RPMI7951 (cell line): ENCODE results near the gene PGAM4. TPM values are rescaled to one million over a fixed set of nuclear protein-coding genes. Genes with fewer than 3 reads are reported as not detected.
A peak's percentile ranks its signal among the peaks of the same experiment; 100 is the strongest.
"Not testable (repeated sequence)": the region's sequence is repeated elsewhere in the genome, so short reads cannot be mapped to it uniquely, and the experiment has no call there.

ENCODE experiments used
- DNase-seq: peaks from one replicate; pipeline ENCODE4 v3.0.0-alpha.2; 2012; ENCODE audit warnings: low read depth
- total RNA-seq: library from RNA; depleted of rRNA; stranded (reverse); fragments of >200 nt; shearing (Covaris generic); gene quantifications from 2 replicates; pipeline ENCODE4 v1.2.3, GENCODE V29; 2014; rRNA removed

Gene PGAM4
- total RNA-seq, result not detected in 2 replicates

DNA sequence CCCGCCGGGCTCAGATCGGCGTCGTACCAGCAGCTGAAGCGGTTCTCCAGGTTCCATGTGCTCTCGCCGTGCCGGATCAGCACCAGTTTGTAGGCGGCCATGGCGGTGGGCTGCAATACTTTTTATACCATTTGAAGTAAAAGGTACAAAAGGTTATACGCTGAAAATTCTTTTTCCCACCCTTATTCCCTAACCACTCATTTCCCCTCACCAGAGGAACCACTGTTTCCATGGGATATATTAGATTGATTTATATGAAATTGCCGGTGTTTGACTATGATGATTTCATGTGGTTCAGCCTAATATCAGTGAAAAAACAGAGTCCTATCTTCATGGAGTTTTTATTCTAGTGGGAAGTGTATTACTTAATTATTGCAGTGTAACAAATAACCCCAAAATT is at the start of gene PGAM4:
TSS of gene PGAM4 (minus strand) at position 101 of the 400 bp plus-strand sequence. CDS start at position 101, 0 bp downstream.
- no peak for DNase-seq

DNA sequence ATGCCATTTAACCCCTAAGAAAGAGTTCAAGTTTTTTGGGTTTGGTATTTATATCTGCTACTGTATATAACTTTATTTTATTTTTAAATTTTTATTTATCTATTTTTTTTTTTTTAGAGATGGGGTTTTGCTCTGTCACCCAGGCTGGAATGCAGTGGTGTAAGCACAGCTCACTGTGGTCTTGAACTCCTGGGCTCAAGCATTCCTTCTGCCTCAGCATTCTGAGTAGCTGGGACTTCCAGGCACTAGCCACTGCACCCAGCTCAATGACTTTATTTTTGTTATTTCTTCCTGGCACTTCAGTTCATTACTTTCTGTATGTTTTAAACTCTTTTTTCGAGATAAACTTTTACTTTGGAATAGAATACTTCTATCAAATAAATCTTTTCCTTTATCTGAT is 42.4 kb upstream of the PGAM4 start:
- no peak for DNase-seq

- no peak for DNase-seq
Observed at GRCh38 chrX:77979870-77980269, 10.4 kb upstream of the PGAM4 start.

- no peak for DNase-seq
Observed at GRCh38 chrX:77977518-77977917, 8.1 kb upstream of the PGAM4 start.

GRCh38 chrX:77977095-77977494 is 7.7 kb upstream of the PGAM4 start:
- no peak for DNase-seq

GRCh38 chrX:77975755-77976154 is 6.3 kb upstream of the PGAM4 start:
- no peak for DNase-seq

- DNase-seq, result no peak
Observed at GRCh38 chrX:77967631-77968030, 1.8 kb downstream of the PGAM4 start.

DNA sequence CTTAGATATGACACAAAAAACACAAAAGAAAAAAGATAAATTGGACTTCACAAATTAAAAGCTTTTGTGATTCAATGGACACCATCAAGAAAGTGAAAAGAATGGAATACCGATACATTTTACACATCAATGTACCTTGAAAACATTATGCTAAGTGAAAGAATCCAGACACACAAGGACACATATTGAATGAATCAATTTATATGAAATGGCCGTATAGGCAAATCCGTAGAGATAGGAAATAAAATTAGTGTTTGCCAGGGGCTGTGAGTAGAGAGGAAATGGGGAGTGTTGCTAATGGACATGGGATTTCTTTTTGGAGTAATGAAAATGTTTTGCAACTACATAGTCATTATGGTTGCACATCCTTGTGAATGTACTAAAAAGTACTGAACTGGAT is 3.1 kb downstream of the PGAM4 start:
- DNase-seq, result no peak

DNA sequence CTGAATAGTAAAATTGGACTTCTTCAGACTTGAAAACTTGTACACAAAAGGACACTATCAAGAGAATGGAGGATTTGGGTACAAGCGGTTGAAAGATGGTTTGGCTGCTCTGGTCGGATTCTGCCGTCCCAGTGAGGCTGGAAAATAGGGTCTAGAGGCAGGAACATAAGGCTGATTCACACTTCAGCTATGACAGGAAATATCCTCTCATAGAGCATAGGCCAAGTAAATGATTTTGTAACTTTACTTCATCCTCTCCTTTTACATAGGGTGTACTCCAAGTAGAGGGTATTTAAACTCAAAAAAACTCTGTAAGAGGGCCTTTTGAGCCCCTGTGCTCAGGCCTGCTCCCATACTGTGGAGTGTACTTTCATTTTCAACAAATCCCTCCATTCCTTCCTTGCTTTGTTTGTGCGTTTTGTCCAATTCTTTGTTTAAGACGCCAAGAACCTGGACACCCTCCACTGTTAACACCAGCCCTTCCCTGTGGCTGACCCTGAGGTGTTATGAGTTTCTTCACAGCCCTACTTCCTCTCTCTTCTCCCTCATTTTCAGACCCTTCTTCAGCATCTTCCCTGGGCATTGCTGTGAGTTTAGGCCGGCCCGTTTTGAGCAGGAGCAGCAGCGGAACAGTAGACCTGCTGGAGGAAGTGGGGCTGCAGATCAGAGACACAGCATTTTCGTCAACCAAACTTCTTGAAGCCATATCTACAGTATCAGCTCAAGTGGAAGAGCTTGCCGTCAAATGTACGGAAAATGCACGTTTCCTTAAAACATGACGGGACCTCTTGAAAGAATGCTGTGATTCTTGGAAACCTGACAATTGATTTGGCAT is 7.2 kb downstream of the PGAM4 start:
- DNase-seq, result peak; percentile 5

- DNase-seq, result no peak
Observed at GRCh38 chrX:77961063-77961462, 8.4 kb downstream of the PGAM4 start.

- DNase-seq, result no peak
Observed at GRCh38 chrX:77960567-77960966, 8.9 kb downstream of the PGAM4 start.

- DNase-seq, result no peak
Observed at GRCh38 chrX:77953708-77954107, 15.7 kb downstream of the PGAM4 start.

GRCh38 chrX:77953302-77953701 is 16.1 kb downstream of the PGAM4 start:
- no peak for DNase-seq

DNA sequence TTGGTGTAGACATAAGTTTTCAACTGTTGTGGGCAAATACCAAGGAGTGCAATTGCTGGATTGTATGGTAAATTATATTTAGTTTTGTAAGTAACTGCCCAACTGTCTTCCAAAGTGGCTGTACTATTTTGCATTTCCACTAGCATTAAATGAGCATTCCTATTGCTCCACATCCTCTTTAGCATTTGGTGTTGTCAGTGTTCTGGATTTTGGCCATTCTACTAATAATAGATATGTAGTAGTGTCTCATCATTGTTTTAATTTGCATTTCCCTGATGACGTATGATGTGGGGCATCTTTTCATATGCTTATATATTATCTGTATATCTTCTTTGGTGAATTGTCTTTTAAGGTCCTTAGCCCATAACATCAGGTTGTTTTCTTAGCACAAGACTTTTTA is 17.3 kb downstream of the PGAM4 start:
- no peak for DNase-seq

- DNase-seq, result no peak
Observed at GRCh38 chrX:77949840-77950239, 19.6 kb downstream of the PGAM4 start.

DNA sequence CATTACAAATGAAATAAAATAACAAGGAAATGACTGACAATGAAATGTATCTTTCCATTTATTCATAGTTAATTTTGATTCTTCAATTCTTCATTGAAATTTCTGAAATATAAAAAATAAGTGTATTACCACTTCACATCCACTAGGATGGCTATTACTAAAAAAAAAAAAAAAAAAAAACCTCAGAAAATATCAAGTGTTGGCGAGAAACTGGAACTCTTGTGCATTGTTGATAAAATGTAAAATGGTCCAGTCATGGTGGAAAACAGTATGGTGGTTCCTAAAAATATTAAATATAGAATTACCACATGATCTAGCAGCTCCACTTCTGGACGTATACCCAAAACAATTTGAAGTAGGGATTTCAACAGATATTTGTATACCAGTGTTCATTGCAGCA is 22.9 kb downstream of the PGAM4 start:
- no peak for DNase-seq

DNA sequence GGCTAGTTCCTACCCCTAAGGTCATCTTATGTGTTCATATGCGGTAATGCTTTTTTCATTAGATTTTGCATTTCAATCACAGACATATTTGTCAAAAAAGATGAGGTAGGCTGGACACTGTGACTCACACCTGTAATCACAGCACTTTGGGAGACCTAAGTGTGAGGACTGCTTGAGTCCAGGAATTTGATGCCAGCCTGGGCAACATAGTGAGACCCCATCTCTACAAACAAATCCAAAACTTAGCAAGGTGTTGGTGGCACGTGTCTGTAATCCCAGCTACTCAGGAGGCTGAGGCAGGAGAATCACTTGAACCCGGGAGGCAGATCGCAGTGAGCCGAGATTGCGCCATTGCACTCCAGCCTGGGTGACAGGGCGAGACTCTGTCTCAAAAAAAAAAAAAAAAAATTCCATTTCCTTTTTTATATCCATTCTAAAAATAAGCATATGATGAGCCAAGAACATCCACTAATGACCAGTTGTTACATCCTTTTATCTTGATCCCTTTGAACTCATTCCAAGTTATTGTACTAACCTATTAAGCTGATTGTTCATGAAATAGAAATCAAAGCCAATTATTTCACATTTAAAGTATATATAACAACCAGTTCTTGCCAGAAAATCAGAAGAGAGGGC is 23.4 kb downstream of the PGAM4 start:
- DNase-seq, result no peak

DNA sequence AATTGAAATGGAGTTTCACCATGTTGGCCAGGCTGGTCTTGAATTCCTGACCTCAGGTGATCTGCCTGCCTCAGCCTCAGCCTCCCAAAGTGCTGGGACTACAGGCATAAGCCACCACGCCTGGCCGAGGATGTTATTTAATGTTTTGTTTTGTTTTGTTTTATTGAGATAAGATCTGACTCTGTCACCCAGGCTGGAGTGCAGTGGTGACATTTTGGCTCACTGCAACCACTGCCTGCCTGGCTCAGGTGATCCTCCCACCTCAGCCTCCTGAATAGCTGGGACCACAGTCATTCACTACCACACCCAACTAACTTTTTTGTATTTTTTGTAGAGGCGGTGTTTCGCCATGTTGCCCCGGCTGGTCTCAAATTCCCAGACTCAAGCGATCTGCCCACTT is 24.4 kb downstream of the PGAM4 start:
- DNase-seq, result not testable (repeated sequence)

GRCh38 chrX:77938083-77938680 is 31.3 kb downstream of the PGAM4 start:
- DNase-seq, result no peak

DNA sequence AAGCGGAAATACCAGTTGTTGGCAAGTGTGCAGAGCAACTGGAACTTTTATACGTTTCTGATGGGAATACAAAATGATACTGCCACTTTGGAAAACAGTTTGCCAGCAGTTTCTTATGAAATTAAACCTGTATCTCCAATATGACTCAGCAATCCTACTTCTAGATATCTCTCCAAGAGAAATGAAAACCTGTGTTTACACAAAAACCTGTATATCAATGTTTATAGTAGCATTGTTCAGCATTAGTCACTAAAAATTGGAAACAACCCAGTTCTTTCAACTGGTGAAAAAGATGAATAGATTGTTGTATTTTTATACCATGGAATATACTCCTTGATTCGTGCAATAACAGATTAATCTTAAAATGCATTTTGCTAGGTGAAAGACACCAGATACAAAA is 32.1 kb downstream of the PGAM4 start:
- DNase-seq, result peak; percentile 34

DNA sequence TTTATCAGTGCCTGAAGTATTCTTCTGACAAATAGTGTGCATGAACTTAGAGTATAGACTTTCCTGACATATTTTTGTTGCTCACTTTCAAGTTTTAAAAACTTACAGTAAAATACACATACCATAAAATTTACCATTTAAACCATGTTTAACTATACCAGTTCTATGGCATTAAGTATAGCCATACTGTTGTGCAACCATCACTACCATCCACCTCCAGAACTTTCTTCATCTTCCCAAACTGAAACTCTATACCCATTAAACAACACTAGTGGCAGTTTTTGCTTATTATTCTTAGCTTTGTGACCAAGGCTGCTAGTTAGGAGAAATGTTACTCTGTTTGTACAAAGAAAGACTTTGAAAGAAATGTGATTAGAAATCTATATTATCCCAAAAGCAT is 33.1 kb downstream of the PGAM4 start:
- no peak for DNase-seq

DNA sequence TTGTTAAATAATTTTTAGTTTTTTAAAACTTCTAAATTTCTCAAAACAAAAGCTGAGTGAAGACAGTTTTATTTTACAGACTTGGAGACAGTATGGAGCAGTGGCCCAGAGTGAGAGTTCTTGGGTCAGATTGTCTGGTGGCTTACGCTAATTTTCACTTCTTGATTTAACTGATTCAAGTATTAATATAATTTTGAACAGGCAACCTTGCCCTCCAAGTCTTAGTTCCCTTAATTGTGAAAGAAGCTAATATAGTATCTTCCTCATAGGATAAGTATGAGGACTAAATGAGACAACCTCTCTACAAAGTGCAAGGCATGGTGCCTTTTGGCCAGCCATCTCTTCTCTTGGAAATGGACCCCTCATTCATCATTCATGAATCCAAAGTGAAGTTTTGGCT is 33.6 kb downstream of the PGAM4 start:
- no peak for DNase-seq

DNA sequence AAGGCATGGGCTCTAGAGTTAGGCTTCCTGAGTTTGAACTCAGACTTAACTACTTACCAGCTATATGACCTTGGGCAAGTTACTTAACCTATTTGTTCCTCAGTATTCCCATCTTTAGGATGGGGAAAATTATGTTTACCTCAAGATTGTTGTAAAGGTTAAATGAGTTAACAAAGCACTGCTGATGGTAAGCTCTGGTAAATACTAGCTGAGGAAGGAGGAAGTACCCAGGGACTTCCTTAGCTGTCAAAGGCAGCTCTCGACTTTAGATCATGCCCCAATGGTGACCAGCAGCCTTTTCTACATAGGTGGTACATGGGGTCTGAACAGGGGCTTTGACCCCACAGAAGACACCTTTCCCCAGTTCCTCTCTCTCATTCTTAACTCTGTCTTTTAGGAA is 38.9 kb downstream of the PGAM4 start:
- no peak for DNase-seq
